HepG2 (cell line): Measurements from ENCODE around the gene RAMP3.
A peak's percentile ranks its signal among the peaks of the same experiment; 100 is the strongest.

Experiments used
- CTCF ChIP-seq: sonication (generic); formaldehyde crosslinking; IDR thresholded peaks from 2 replicates; pipeline ENCODE4 v1.5.0; 2020; ENCODE audit warnings: mild to moderate bottlenecking, missing genetic modification reagents, moderate library complexity
- PHF21A ChIP-seq: sonication (generic); formaldehyde crosslinking; IDR thresholded peaks from 2 replicates; pipeline ENCODE4 v1.5.0; 2020; ENCODE audit warnings: mild to moderate bottlenecking, missing genetic modification reagents

GRCh38 chr7:45111298-45112223 is 46.0 kb upstream of the RAMP3 start, which contains the start of gene TBRG4:
- TF ChIP-seq CTCF (CRISPR knock-in tag) (peak; percentile 55), PHF21A (peak; percentile 87)
